GM18508 (cell line): ENCODE results near the gene CPSF4L.

ENCODE experiments used
- ATAC-seq: cut with Tn5 transposase; IDR thresholded peaks from one replicate; pipeline ENCODE4 v1.9.1; 2021; ENCODE audit warnings: moderate number of reproducible peaks; ENCODE audit not compliant: insufficient read depth, unreplicated experiment

Gene CPSF4L

GRCh38 chr17:73290399-73291259 is 28.9 kb upstream of the CPSF4L start:
- no peak for ATAC-seq

GRCh38 chr17:73289549-73290254 is 28.0 kb upstream of the CPSF4L start:
- no peak for ATAC-seq

- ATAC-seq, result no peak
These were observed 27.0 kb upstream of the CPSF4L start for GRCh38 chr17:73288534-73289302.

GRCh38 chr17:73286863-73287296 is 25.2 kb upstream of the CPSF4L start:
- ATAC-seq, result no peak

GRCh38 chr17:73285916-73286862 is 24.5 kb upstream of the CPSF4L start:
- ATAC-seq, result no peak

- no peak for ATAC-seq
These were observed 23.9 kb upstream of the CPSF4L start for GRCh38 chr17:73285603-73285908.

- no peak for ATAC-seq
These were observed 23.4 kb upstream of the CPSF4L start for GRCh38 chr17:73284906-73285602.

GRCh38 chr17:73284354-73284753 is 22.7 kb upstream of the CPSF4L start:
- ATAC-seq, result no peak

- ATAC-seq, result no peak
These were observed 22.2 kb upstream of the CPSF4L start for GRCh38 chr17:73283841-73284282.

- no peak for ATAC-seq
These were observed 21.6 kb upstream of the CPSF4L start for GRCh38 chr17:73283250-73283649.

- no peak for ATAC-seq
These were observed 20.9 kb upstream of the CPSF4L start for GRCh38 chr17:73282629-73283028.

GRCh38 chr17:73281928-73282327 is 20.2 kb upstream of the CPSF4L start:
- ATAC-seq, result peak; percentile 91

- no peak for ATAC-seq
These were observed 18.5 kb upstream of the CPSF4L start for GRCh38 chr17:73280191-73280590.

GRCh38 chr17:73279704-73280103 is 18.0 kb upstream of the CPSF4L start:
- ATAC-seq, result no peak

GRCh38 chr17:73278465-73279453 is 17.1 kb upstream of the CPSF4L start:
- no peak for ATAC-seq

GRCh38 chr17:73278049-73278464 is 16.4 kb upstream of the CPSF4L start:
- ATAC-seq, result no peak

- ATAC-seq, result no peak
These were observed 12.8 kb upstream of the CPSF4L start for GRCh38 chr17:73274490-73274889.

GRCh38 chr17:73272906-73273218 is 11.2 kb upstream of the CPSF4L start:
- ATAC-seq, result no peak
